ENCODE measurements around the gene MIER1.
"Not testable (repeated sequence)": the region's sequence is repeated elsewhere in the genome, so short reads cannot be mapped to it uniquely, and the experiment has no call there.

MIER1 gene

GRCh38 chr1:66924756-66925557 is at the start of gene MIER1, which contains the start of gene DNAI4:
TSS of gene MIER1 (plus strand) at chr1:66924990. CDS start at chr1:66925029, 39 bp downstream.
TSS of gene DNAI4 (minus strand) at chr1:66924856. CDS start at chr1:66924831, 25 bp downstream.
- Histone ChIP-seq H3K4me3 (ENCODE audit: low read depth, low read length) (peak within 1 kb of the TSS; percentile 85), H3K27me3 (ENCODE audit: control insufficient read depth, insufficient read depth, low read length) (no peaks in the 10 kb centered on the region), H3K4me1 (ENCODE audit: control insufficient read depth, insufficient read depth, low read length) (peaks cover 4% of the 10 kb centered on the region), H3K36me3 (ENCODE audit: control insufficient read depth, insufficient read depth, low read length) (no peaks in the 10 kb centered on the region), H3K9me3 (ENCODE audit: control insufficient read depth, insufficient read depth, low read length) (no peaks in the 10 kb centered on the region), H3K9ac (ENCODE audit: low read depth, low read length) (peak within 1 kb of the TSS; percentile 55)

- Histone ChIP-seq H3K27me3 (ENCODE audit: control insufficient read depth, insufficient read depth, low read length) (no peaks in the 10 kb centered on the region), H3K9ac (ENCODE audit: low read depth, low read length) (no peak overlapping the region), H3K9me3 (ENCODE audit: control insufficient read depth, insufficient read depth, low read length) (no peaks in the 10 kb centered on the region)
Observed at GRCh38 chr1:66876664-66877063, 48.1 kb upstream of the MIER1 start.

GRCh38 chr1:66889030-66889429 is 35.8 kb upstream of the MIER1 start:
- Histone ChIP-seq H3K4me3 (ENCODE audit: low read depth, low read length) (no peak overlapping the region), H3K27me3 (ENCODE audit: control insufficient read depth, insufficient read depth, low read length) (no peaks in the 10 kb centered on the region), H3K36me3 (ENCODE audit: control insufficient read depth, insufficient read depth, low read length) (no peaks in the 10 kb centered on the region), H3K9ac (ENCODE audit: low read depth, low read length) (no peak overlapping the region), H3K4me1 (ENCODE audit: control insufficient read depth, insufficient read depth, low read length) (no peaks in the 10 kb centered on the region), H3K9me3 (ENCODE audit: control insufficient read depth, insufficient read depth, low read length) (no peaks in the 10 kb centered on the region)

More at GRCh38 chr1:66876664-66877063, 48.1 kb upstream of the MIER1 start:
- Histone ChIP-seq H3K4me3 (ENCODE audit: low read depth, low read length) (no peak overlapping the region), H3K36me3 (ENCODE audit: control insufficient read depth, insufficient read depth, low read length) (no peaks in the 10 kb centered on the region), H3K4me1 (ENCODE audit: control insufficient read depth, insufficient read depth, low read length) (no peaks in the 10 kb centered on the region)

- Histone ChIP-seq H3K9me3 (ENCODE audit: control insufficient read depth, insufficient read depth, low read length) (no peaks in the 10 kb centered on the region), H3K4me1 (ENCODE audit: control insufficient read depth, insufficient read depth, low read length) (no peaks in the 10 kb centered on the region), H3K36me3 (ENCODE audit: control insufficient read depth, insufficient read depth, low read length) (no peaks in the 10 kb centered on the region), H3K4me3 (ENCODE audit: low read depth, low read length) (no peak overlapping the region), H3K9ac (ENCODE audit: low read depth, low read length) (no peak overlapping the region), H3K27me3 (ENCODE audit: control insufficient read depth, insufficient read depth, low read length) (no peaks in the 10 kb centered on the region)
Observed at GRCh38 chr1:66890621-66891020, 34.2 kb upstream of the MIER1 start.

- H3K27me3 ChIP-seq (ENCODE audit: control insufficient read depth, insufficient read depth, low read length), result no peaks in the 10 kb centered on the region
- H3K4me1 ChIP-seq (ENCODE audit: control insufficient read depth, insufficient read depth, low read length), result no peaks in the 10 kb centered on the region
- H3K9me3 ChIP-seq (ENCODE audit: control insufficient read depth, insufficient read depth, low read length), result no peaks in the 10 kb centered on the region
- no peaks in the 10 kb centered on the region for H3K36me3 ChIP-seq (ENCODE audit: control insufficient read depth, insufficient read depth, low read length)
- no peak overlapping the region for H3K9ac ChIP-seq (ENCODE audit: low read depth, low read length)
- no peak overlapping the region for H3K4me3 ChIP-seq (ENCODE audit: low read depth, low read length)
Observed at GRCh38 chr1:66893712-66894111, 31.1 kb upstream of the MIER1 start.

GRCh38 chr1:66915203-66915602 is 9.6 kb upstream of the MIER1 start:
- H3K9me3 ChIP-seq (ENCODE audit: control insufficient read depth, insufficient read depth, low read length); H3K27me3 ChIP-seq (ENCODE audit: control insufficient read depth, insufficient read depth, low read length); H3K4me3 ChIP-seq (ENCODE audit: low read depth, low read length); H3K36me3 ChIP-seq (ENCODE audit: control insufficient read depth, insufficient read depth, low read length); H3K4me1 ChIP-seq (ENCODE audit: control insufficient read depth, insufficient read depth, low read length); H3K9ac ChIP-seq (ENCODE audit: low read depth, low read length): not testable (repeated sequence)

GRCh38 chr1:66916320-66916719 is 8.5 kb upstream of the MIER1 start:
- H3K27me3 ChIP-seq (ENCODE audit: control insufficient read depth, insufficient read depth, low read length), result no peaks in the 10 kb centered on the region
- H3K9ac ChIP-seq (ENCODE audit: low read depth, low read length), result no peak overlapping the region
- H3K4me3 ChIP-seq (ENCODE audit: low read depth, low read length), result no peak overlapping the region
- H3K36me3 ChIP-seq (ENCODE audit: control insufficient read depth, insufficient read depth, low read length), result no peaks in the 10 kb centered on the region
- H3K4me1 ChIP-seq (ENCODE audit: control insufficient read depth, insufficient read depth, low read length), result peaks cover 4% of the 10 kb centered on the region
- H3K9me3 ChIP-seq (ENCODE audit: control insufficient read depth, insufficient read depth, low read length), result no peaks in the 10 kb centered on the region

GRCh38 chr1:66917476-66917875 is 7.3 kb upstream of the MIER1 start:
- Histone ChIP-seq H3K36me3 (ENCODE audit: control insufficient read depth, insufficient read depth, low read length) (no peaks in the 10 kb centered on the region), H3K4me1 (ENCODE audit: control insufficient read depth, insufficient read depth, low read length) (peaks cover 4% of the 10 kb centered on the region), H3K9ac (ENCODE audit: low read depth, low read length) (no peak overlapping the region), H3K4me3 (ENCODE audit: low read depth, low read length) (no peak overlapping the region), H3K9me3 (ENCODE audit: control insufficient read depth, insufficient read depth, low read length) (no peaks in the 10 kb centered on the region), H3K27me3 (ENCODE audit: control insufficient read depth, insufficient read depth, low read length) (no peaks in the 10 kb centered on the region)

GRCh38 chr1:66919063-66919462 is 5.7 kb upstream of the MIER1 start:
- no peaks in the 10 kb centered on the region for H3K27me3 ChIP-seq (ENCODE audit: control insufficient read depth, insufficient read depth, low read length)

GRCh38 chr1:66919828-66920227 is 5.0 kb upstream of the MIER1 start:
- Histone ChIP-seq H3K4me3 (ENCODE audit: low read depth, low read length) (no peak overlapping the region), H3K4me1 (ENCODE audit: control insufficient read depth, insufficient read depth, low read length) (peaks cover 4% of the 10 kb centered on the region), H3K27me3 (ENCODE audit: control insufficient read depth, insufficient read depth, low read length) (no peaks in the 10 kb centered on the region), H3K36me3 (ENCODE audit: control insufficient read depth, insufficient read depth, low read length) (no peaks in the 10 kb centered on the region), H3K9me3 (ENCODE audit: control insufficient read depth, insufficient read depth, low read length) (no peaks in the 10 kb centered on the region), H3K9ac (ENCODE audit: low read depth, low read length) (no peak overlapping the region)

More at GRCh38 chr1:66919063-66919462, 5.7 kb upstream of the MIER1 start:
- no peak overlapping the region for H3K4me3 ChIP-seq (ENCODE audit: low read depth, low read length)
- no peak overlapping the region for H3K9ac ChIP-seq (ENCODE audit: low read depth, low read length)
- peaks cover 4% of the 10 kb centered on the region for H3K4me1 ChIP-seq (ENCODE audit: control insufficient read depth, insufficient read depth, low read length)
- H3K36me3 ChIP-seq (ENCODE audit: control insufficient read depth, insufficient read depth, low read length), result no peaks in the 10 kb centered on the region
- H3K9me3 ChIP-seq (ENCODE audit: control insufficient read depth, insufficient read depth, low read length), result no peaks in the 10 kb centered on the region

- Histone ChIP-seq H3K27me3 (ENCODE audit: control insufficient read depth, insufficient read depth, low read length) (no peaks in the 10 kb centered on the region), H3K9ac (ENCODE audit: low read depth, low read length) (no peak overlapping the region)
Observed at GRCh38 chr1:66920543-66920942, 4.2 kb upstream of the MIER1 start.

GRCh38 chr1:66925558-66925910 is 744 bp downstream of the MIER1 start:
- no peaks in the 10 kb centered on the region for H3K27me3 ChIP-seq (ENCODE audit: control insufficient read depth, insufficient read depth, low read length)
- peak overlapping the region; percentile 38 for H3K9ac ChIP-seq (ENCODE audit: low read depth, low read length)
- no peaks in the 10 kb centered on the region for H3K36me3 ChIP-seq (ENCODE audit: control insufficient read depth, insufficient read depth, low read length)
- peaks cover 4% of the 10 kb centered on the region for H3K4me1 ChIP-seq (ENCODE audit: control insufficient read depth, insufficient read depth, low read length)
- no peaks in the 10 kb centered on the region for H3K9me3 ChIP-seq (ENCODE audit: control insufficient read depth, insufficient read depth, low read length)
- H3K4me3 ChIP-seq (ENCODE audit: low read depth, low read length), result peak overlapping the region; percentile 85

More at GRCh38 chr1:66920543-66920942, 4.2 kb upstream of the MIER1 start:
- peaks cover 4% of the 10 kb centered on the region for H3K4me1 ChIP-seq (ENCODE audit: control insufficient read depth, insufficient read depth, low read length)
- no peak overlapping the region for H3K4me3 ChIP-seq (ENCODE audit: low read depth, low read length)
- H3K36me3 ChIP-seq (ENCODE audit: control insufficient read depth, insufficient read depth, low read length), result no peaks in the 10 kb centered on the region
- H3K9me3 ChIP-seq (ENCODE audit: control insufficient read depth, insufficient read depth, low read length), result no peaks in the 10 kb centered on the region

All from iPS-15b (cell line).